ENCODE results near the gene PARD6G.

PARD6G gene

GRCh38 chr18:80184243-80184772 lies 63.0 kb downstream of the PARD6G start:
- Histone ChIP-seq H3K36me3 (no peaks in the 10 kb centered on the region), H3K4me3 (ENCODE audit: low read depth in 1 of 2, low read length in 1 of 2) (no peak overlapping the region), H3K27ac (no peak overlapping the region), H3K4me1 (ENCODE audit: control insufficient read depth in 1 of 2, insufficient read depth in 1 of 2, low read depth in 1 of 2, low read length in 1 of 2) (no peaks in the 10 kb centered on the region), H3K27me3 (no peaks in the 10 kb centered on the region), H3K9me3 (no peaks in the 10 kb centered on the region)
- TF ChIP-seq CTCF (IDR thresholded peaks at IDR 0.05), result no peak

GRCh38 chr18:80183273-80184050 lies 63.9 kb downstream of the PARD6G start:
- H3K9me3 ChIP-seq, result no peaks in the 10 kb centered on the region
- no peaks in the 10 kb centered on the region for H3K27me3 ChIP-seq
- H3K27ac ChIP-seq, result no peak overlapping the region
- no peaks in the 10 kb centered on the region for H3K4me1 ChIP-seq (ENCODE audit: control insufficient read depth in 1 of 2, insufficient read depth in 1 of 2, low read depth in 1 of 2, low read length in 1 of 2)
- TF ChIP-seq CTCF (IDR thresholded peaks at IDR 0.05), result no peak
- H3K4me3 ChIP-seq (ENCODE audit: low read depth in 1 of 2, low read length in 1 of 2), result no peak overlapping the region
- no peaks in the 10 kb centered on the region for H3K36me3 ChIP-seq

GRCh38 chr18:80182855-80183254 lies 64.5 kb downstream of the PARD6G start:
- Histone ChIP-seq H3K9me3 (no peaks in the 10 kb centered on the region), H3K4me1 (ENCODE audit: control insufficient read depth in 1 of 2, insufficient read depth in 1 of 2, low read depth in 1 of 2, low read length in 1 of 2) (no peaks in the 10 kb centered on the region), H3K36me3 (no peaks in the 10 kb centered on the region), H3K27me3 (no peaks in the 10 kb centered on the region), H3K27ac (no peak overlapping the region), H3K4me3 (ENCODE audit: low read depth in 1 of 2, low read length in 1 of 2) (no peak overlapping the region)
- no peak for TF ChIP-seq CTCF (IDR thresholded peaks at IDR 0.05)

GRCh38 chr18:80181642-80182461 lies 65.5 kb downstream of the PARD6G start:
- Histone ChIP-seq H3K4me3 (ENCODE audit: low read depth in 1 of 2, low read length in 1 of 2) (no peak overlapping the region), H3K9me3 (no peaks in the 10 kb centered on the region), H3K36me3 (no peaks in the 10 kb centered on the region), H3K27ac (no peak overlapping the region), H3K4me1 (ENCODE audit: control insufficient read depth in 1 of 2, insufficient read depth in 1 of 2, low read depth in 1 of 2, low read length in 1 of 2) (no peaks in the 10 kb centered on the region), H3K27me3 (no peaks in the 10 kb centered on the region)
- no peak for TF ChIP-seq CTCF (IDR thresholded peaks at IDR 0.05)

- TF ChIP-seq CTCF (IDR thresholded peaks at IDR 0.05), result no peak
- H3K36me3 ChIP-seq, result no peaks in the 10 kb centered on the region
- no peaks in the 10 kb centered on the region for H3K9me3 ChIP-seq
- H3K27me3 ChIP-seq, result peaks cover 5% of the 10 kb centered on the region
- no peak overlapping the region for H3K4me3 ChIP-seq (ENCODE audit: low read depth in 1 of 2, low read length in 1 of 2)
- H3K4me1 ChIP-seq (ENCODE audit: control insufficient read depth in 1 of 2, insufficient read depth in 1 of 2, low read depth in 1 of 2, low read length in 1 of 2), result no peaks in the 10 kb centered on the region
- no peak overlapping the region for H3K27ac ChIP-seq
Measured at GRCh38 chr18:80180778-80181564, 66.3 kb downstream of the PARD6G start.

All from neutrophil (primary cell).